ENCODE data around the gene KRT6A. TPM values are rescaled to one million over a fixed set of nuclear protein-coding genes. Genes with fewer than 3 reads are reported as not detected.

The KRT6A gene
- total and polyA plus RNA-seq, 7 donors = 0.13 to 1.4 (median 0.52) TPM; not detected in 1

DNA sequence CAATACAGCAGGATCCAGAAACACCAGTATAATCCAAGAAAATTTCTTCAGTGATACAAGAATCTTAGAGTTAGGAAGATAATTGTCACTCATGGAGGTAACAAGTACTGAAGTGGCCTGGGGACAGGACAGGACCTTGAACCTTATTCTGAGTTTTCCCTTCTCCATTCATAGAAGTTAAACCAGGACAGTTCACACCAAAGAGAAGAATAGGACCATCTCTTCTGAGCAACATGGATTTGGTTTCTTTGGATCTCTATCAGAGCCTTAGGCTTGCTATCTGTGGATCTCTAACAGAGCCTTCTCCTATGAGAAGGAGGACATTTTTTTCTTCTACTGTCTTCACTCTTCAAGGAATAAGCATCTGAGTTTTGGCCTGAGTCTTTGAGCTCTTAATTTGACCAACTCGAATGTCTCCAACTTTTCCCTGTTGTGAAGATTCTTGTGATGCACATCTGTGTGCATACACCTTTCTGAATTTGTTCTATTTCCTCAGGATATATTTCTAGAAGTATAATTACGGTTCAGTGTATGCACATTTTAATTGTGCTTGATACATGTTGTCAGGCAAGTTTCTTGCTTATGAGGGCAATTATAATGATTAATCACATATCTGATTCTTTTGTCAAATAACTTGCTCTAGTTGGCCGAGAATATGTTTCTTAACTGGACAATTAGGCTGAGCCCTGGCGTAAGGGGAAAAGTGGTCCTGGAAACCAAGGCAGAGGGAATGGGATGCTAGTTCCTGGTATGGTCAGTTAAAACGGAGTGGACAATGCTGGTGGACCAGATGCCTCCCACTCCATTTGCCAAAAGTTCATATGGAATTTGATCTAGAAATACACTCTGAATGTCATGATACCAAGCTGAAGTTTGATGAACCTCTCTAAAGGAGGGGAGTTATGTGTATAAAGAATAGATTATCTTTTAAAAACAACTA, 6.6 kb downstream of the KRT6A start:
- TF ChIP-seq, protein P1, sequence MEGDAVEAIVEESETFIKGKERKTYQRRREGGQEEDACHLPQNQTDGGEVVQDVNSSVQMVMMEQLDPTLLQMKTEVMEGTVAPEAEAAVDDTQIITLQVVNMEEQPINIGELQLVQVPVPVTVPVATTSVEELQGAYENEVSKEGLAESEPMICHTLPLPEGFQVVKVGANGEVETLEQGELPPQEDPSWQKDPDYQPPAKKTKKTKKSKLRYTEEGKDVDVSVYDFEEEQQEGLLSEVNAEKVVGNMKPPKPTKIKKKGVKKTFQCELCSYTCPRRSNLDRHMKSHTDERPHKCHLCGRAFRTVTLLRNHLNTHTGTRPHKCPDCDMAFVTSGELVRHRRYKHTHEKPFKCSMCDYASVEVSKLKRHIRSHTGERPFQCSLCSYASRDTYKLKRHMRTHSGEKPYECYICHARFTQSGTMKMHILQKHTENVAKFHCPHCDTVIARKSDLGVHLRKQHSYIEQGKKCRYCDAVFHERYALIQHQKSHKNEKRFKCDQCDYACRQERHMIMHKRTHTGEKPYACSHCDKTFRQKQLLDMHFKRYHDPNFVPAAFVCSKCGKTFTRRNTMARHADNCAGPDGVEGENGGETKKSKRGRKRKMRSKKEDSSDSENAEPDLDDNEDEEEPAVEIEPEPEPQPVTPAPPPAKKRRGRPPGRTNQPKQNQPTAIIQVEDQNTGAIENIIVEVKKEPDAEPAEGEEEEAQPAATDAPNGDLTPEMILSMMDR (IDR thresholded peaks at IDR 0.05) = no peak

DNA sequence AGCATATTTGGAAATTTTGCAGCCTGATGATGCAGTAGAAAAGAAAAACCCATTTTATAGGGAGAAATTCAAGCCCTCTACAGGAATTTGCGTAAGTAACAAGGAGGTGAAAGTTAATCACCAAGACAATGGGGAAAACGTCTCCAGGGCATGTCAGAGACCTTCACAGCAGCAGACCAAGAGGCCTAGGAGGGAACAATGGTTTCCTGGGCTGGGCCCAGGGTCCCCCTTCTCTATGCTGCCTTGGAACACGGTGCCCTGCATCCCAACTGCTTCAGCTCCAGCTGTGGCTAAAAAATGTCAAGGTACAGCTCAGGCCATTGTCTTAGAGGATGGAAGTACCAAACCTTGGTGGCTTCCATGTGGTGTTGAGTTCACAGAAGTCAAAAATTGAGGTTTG, 13.0 kb downstream of the KRT6A start:
- TF ChIP-seq, protein P1 (IDR thresholded peaks at IDR 0.05) = no peak
- 57 to 58% (median 58%) methylated on average over 3 of the region's 3 CpGs for WGBS, 3 donors
- no peak for DNase-seq
- no peaks in the 10 kb centered on the region for H3K36me3 ChIP-seq (ENCODE audit: insufficient read depth in 1 of 2, low read depth in 1 of 2)
- no peak overlapping the region for H3K4me3 ChIP-seq
- intact Hi-C loops (cut with DNase I) = no loop called here
- H3K4me1 ChIP-seq = no peaks in the 10 kb centered on the region
- peaks cover 0 to 12% (median 3%) of the 10 kb centered on the region in 3 donors for H3K27me3 ChIP-seq (ENCODE audit: insufficient read depth in 3 of 3, low read length in 2 of 3)
- no peak for ATAC-seq
- H3K27ac ChIP-seq = no peak overlapping the region
- peaks cover 3% of the 10 kb centered on the region for H3K9me3 ChIP-seq

More for the DNA sequence above, 6.6 kb downstream of the KRT6A start:
- H3K9me3 ChIP-seq = no peaks in the 10 kb centered on the region
- 78 to 86% (median 83%) methylated on average over 5 of the region's 5 CpGs for WGBS, 3 donors
- H3K4me3 ChIP-seq = no peak overlapping the region
- H3K36me3 ChIP-seq (ENCODE audit: insufficient read depth in 1 of 2, low read depth in 1 of 2) = no peaks in the 10 kb centered on the region
- no peaks in the 10 kb centered on the region for H3K4me1 ChIP-seq
- DNase-seq (no peak), ATAC-seq (no peak)
- H3K27ac ChIP-seq = no peak overlapping the region
- peaks cover 0 to 17% (median 1%) of the 10 kb centered on the region in 3 donors for H3K27me3 ChIP-seq (ENCODE audit: insufficient read depth in 3 of 3, low read length in 2 of 3)
- intact Hi-C loops (cut with DNase I) = no loop called here

DNA sequence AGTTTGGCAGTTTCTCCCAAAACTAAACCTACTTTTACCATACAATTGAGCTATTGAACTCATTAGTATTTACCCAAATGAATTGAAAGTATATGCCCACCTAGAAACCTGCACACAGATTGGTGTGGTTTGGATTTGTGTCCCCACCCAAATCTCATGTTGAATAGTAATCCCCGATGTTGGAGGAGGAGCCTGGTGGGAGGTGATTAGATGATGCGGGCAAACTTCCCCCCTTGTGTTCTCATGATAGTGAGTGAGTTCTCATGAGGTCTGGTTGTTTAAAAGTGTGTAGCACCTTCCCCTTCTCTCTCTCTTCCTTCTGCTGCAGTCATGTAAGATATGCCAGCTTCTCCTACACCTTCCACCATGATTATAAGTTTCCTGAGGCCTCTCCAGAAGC, 15.4 kb downstream of the KRT6A start:
- DNase-seq (no peak), ATAC-seq (no peak)
- H3K27ac ChIP-seq = no peak overlapping the region
- H3K36me3 ChIP-seq (ENCODE audit: insufficient read depth in 1 of 2, low read depth in 1 of 2) = no peaks in the 10 kb centered on the region
- H3K4me1 ChIP-seq = no peaks in the 10 kb centered on the region
- H3K27me3 ChIP-seq (ENCODE audit: insufficient read depth in 3 of 3, low read length in 2 of 3) = peaks cover 0 to 5% (median 3%) of the 10 kb centered on the region in 3 donors
- TF ChIP-seq, protein P1 (IDR thresholded peaks at IDR 0.05) = no peak
- WGBS, 3 donors = 44 to 64% (median 63%) methylated on average over 2 of the region's 2 CpGs
- H3K9me3 ChIP-seq = peaks cover 3% of the 10 kb centered on the region
- H3K4me3 ChIP-seq = no peak overlapping the region
- intact Hi-C loops (cut with DNase I) = no loop called here

DNA sequence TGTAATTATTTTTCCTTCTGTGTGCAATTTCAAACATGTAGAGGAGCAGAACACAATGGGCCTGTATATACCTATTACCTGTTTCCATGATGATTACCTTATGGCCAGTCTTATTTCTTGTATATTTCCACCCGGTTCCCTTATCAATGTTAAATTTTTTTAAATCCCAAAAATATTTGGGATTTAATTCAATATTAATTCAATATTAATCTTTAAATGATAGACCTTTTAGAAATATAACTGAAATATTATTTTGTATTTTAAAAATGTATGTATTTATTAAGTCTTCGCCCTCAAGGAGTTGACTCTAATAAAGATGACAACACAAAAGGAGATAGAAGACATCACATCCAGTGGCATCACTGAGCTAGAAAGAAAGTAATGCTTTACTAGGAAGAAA, 18.8 kb downstream of the KRT6A start:
- no peak overlapping the region for H3K27ac ChIP-seq
- no peak overlapping the region for H3K4me3 ChIP-seq
- TF ChIP-seq, protein P1 (IDR thresholded peaks at IDR 0.05) = no peak
- H3K27me3 ChIP-seq (ENCODE audit: insufficient read depth in 3 of 3, low read length in 2 of 3) = peaks cover 0 to 1% (median 0%) of the 10 kb centered on the region in 3 donors
- no peak for ATAC-seq
- WGBS, 3 donors = 93 to 97% (median 96%) methylated on average over 2 of the region's 2 CpGs
- H3K4me1 ChIP-seq = no peaks in the 10 kb centered on the region
- no peaks in the 10 kb centered on the region for H3K36me3 ChIP-seq (ENCODE audit: insufficient read depth in 1 of 2, low read depth in 1 of 2)
- no peak for DNase-seq
- intact Hi-C loops (cut with DNase I) = no loop called here
- H3K9me3 ChIP-seq = peaks cover 3% of the 10 kb centered on the region

All from psoas muscle (tissue), 8 donors.